GM19035 (cell line): ENCODE results near the gene AQP12B.

Experiments used
- ATAC-seq: cut with Tn5 transposase; IDR thresholded peaks from one replicate; pipeline ENCODE4 v1.9.1; 2021; ENCODE audit not compliant: unreplicated experiment

AQP12B gene

DNA sequence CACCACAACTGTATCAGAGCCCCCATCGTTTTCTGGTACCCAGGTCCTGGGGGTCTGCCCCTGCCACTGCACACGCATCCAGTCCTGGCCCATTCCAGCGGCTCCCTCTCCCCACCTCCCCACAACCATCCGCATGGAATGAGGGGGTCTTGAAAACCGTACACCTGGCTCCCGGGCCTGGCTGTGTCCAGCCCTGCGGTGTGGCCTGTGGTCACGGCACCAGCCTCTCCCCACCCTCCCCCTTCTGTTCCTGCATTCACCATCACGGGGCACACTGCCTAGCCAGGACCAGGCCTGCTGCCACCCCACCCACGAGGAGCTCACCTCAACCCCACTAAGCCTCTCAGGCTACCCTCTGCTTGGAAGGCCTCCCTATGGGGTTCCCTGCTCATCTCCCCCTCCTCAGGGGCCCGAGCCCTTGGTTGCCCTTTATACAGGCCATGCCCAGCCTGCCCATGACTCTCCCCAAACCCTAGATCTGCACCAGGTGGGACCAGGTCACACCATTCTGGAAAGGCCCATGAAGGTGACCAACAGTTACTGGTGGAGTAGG is 46.0 kb downstream of the AQP12B start:
- no peak for ATAC-seq

DNA sequence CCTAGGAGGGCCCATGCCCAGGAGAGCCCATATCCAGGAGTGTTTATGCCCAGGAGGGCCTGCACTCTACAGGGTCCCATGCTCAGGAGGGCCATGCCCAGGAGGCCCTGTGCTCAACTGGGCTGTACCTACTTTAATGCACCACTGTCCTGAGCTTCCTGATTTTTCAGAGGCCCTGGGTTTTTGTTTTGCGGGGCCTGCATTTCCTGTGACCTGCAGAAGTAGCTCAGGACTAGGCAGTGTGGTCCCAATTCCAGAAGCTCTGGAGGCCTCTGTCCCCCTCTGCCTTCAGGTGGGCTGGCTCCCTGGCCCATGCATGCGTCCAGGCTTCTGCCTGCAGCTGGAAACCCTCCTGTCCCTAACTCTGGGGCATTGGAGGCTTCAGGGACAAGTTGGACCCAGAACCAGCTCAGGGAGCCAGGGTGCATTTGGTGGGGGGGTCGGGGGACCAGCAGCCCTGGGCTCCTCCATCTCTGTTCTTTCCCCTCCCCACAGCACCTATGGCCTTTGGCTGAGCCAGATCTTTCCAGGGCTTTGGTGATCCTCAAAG is 46.6 kb downstream of the AQP12B start:
- no peak for ATAC-seq

GRCh38 chr2:240635121-240635997 is 47.3 kb downstream of the AQP12B start:
- ATAC-seq: no peak

- ATAC-seq: no peak
These were observed 50.4 kb downstream of the AQP12B start for GRCh38 chr2:240632306-240632721.

GRCh38 chr2:240631548-240632305 is 51.0 kb downstream of the AQP12B start:
- ATAC-seq: no peak

DNA sequence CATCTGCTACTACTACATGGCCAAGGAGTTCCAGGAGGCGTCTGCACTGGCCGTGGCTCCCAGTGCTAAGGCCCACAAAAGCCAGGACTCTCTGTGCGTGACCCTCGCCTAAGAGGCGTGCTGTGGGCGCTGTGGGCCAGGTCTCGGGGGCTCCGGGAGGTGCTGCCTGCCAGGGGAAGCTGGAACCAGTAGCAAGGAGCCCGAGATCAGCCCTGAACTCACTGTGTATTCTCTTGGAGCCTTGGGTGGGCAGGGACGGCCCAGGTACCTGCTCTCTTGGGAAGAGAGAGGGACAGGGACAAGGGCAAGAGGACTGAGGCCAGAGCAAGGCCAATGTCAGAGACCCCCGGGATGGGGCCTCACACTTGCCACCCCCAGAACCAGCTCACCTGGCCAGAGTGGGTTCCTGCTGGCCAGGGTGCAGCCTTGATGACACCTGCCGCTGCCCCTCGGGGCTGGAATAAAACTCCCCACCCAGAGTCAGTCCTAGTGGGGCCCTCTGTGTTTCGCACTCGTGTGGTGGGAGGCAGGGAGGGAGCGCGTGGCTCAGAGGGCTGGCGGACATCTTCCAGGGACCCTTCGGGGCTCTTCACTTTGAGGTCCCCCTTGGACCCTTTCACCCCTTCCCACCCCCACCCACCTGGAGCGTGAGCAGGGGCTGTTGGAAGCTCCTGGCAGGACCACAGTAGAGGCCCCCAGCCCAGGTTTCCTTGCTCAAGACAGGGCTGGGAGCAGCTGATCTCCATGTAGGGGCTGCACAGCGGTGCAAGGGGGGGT is 51.7 kb downstream of the AQP12B start:
- ATAC-seq: no peak

- ATAC-seq: no peak
These were observed 52.5 kb downstream of the AQP12B start for GRCh38 chr2:240629968-240630770.

DNA sequence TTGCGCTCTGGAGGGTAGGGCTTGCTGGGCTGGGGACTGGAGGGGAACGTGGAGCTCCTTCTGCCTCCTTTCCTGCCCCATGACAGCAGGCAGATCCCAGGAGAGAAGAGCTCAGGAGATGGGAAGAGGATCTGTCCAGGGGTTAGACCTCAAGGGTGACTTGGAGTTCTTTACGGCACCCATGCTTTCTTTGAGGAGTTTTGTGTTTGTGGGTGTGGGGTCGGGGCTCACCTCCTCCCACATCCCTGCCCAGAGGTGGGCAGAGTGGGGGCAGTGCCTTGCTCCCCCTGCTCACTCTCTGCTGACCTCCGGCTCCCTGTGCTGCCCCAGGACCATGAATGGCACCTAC is 53.1 kb downstream of the AQP12B start:
- no peak for ATAC-seq

- no peak for ATAC-seq
These were observed 53.7 kb downstream of the AQP12B start for GRCh38 chr2:240628808-240629618.

DNA sequence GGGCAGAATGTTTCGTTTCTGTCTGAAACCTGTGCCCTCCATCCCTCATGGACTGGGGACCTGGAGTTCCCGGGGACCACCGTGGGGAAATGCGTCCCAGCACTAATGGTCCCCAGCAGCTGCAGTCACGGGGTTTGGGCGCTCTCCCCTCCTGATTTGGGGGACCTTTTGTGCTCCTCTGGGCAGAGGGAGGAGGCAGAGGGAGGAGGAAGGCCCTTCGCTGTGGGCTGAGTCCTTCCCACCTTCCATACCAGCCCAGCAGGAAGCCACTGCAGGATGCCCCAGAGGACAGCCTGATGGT is 54.2 kb downstream of the AQP12B start:
- no peak for ATAC-seq

GRCh38 chr2:240627736-240628506 is 54.8 kb downstream of the AQP12B start:
- no peak for ATAC-seq

DNA sequence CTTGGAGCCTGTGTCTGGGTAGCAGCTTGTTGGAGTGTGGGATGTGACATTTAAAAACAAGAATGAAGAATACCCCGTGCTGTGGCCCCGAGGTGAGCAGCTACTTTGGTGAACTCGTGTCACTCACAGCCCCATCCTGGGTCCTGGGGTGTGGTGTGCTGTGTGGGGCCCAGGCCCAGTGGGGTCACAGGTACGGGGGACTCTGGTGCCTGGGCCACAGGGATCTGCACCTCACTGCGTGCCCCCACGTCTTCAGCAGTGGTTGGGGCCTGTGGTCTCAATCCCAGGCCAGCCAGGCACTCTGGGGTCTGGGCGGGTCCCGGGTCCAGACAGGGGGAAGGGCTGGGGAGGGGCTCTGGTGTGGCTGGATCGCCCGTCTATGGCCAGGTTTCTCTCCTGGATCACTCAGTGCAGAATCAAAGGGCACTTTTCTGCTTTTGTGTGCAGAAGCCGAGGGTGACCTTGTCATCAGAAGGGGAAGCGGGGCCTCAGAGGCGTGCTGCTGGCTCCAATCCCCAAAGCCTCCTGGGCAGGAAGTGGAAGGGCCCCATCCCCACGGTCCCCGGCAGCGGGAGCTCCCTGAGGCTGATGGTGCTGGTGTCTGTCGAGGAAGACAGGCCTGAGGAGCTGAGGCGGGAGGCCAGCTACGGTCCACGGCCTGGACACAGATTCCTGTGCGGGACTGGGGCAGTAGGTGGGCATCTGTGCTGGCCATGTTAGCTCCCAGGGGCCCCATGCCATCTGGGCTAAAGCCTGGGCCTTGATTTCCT is 56.0 kb downstream of the AQP12B start:
- no peak for ATAC-seq
